Gastroesophageal sphincter (tissue), 4 donors: ENCODE data around the gene THSD4. TPM values are rescaled to one million over a fixed set of nuclear protein-coding genes. Genes with fewer than 3 reads are reported as not detected.
"Not testable (repeated sequence)": the region's sequence is repeated elsewhere in the genome, so short reads cannot be mapped to it uniquely, and the experiment has no call there.

Experiments used
- ATAC-seq: fragments of 150-250 bp; one replicate; pipeline ENCODE4 v1.9.1; 2016; ENCODE audit warnings: mild to moderate bottlenecking, moderate library complexity
- H3K27ac ChIP-seq, 4 donors: fragments of 200-600 bp; sonication (generic) in 3 of 4; 1 replicate in 3 of 4; 2 replicates in 1 of 4; pipeline ENCODE4 v1.5.1; 2016 to 2019
- H3K27me3 ChIP-seq: fragments of 200-600 bp; sonication (generic); one replicate; pipeline ENCODE4 v1.5.1; 2019
- H3K36me3 ChIP-seq, 2 donors: fragments of 200-600 bp; sonication (generic); one replicate each; pipeline ENCODE4 v1.5.1; 2019; ENCODE audit warnings: control low read depth in 1 of 2
- H3K4me1 ChIP-seq, 3 donors: fragments of 200-600 bp; sonication (generic); 1 replicate in 2 of 3; 2 replicates in 1 of 3; pipeline ENCODE4 v1.5.1; 2016 to 2019; ENCODE audit warnings: control low read depth in 2 of 3
- H3K4me3 ChIP-seq, 2 donors: fragments of 200-600 bp; sonication (generic); one replicate each; pipeline ENCODE4 v1.5.1; 2019; ENCODE audit warnings: mild to moderate bottlenecking in 1 of 2, moderate library complexity in 1 of 2
- H3K9me3 ChIP-seq, 3 donors: fragments of 200-600 bp; sonication (generic); one replicate each; pipeline ENCODE4 v1.5.1; 2017 to 2019; ENCODE audit warnings: control low read depth in 2 of 3
- EP300 ChIP-seq: sonication (generic); formaldehyde crosslinking; IDR thresholded peaks from one replicate; pipeline ENCODE4 v1.6.1; 2017; ENCODE audit warnings: antibody characterized with exemption, mild to moderate bottlenecking
- POLR2A ChIP-seq, 2 donors: fragments of 450-650 bp; IDR thresholded peaks; one replicate each; pipeline ENCODE4 v1.6.1; 2017; ENCODE audit warnings: antibody characterized with exemption in 2 of 2, mild to moderate bottlenecking in 2 of 2, moderate library complexity in 1 of 2
- POLR2AphosphoS5 ChIP-seq: sonication (generic); formaldehyde crosslinking; IDR thresholded peaks from one replicate; pipeline ENCODE4 v1.6.1; 2017; ENCODE audit warnings: antibody characterized with exemption
- WGBS, 2 donors: methylation state at CpG; one replicate each; pipeline ENCODE4 v1.1.5; 2018; ENCODE audit warnings: low coverage in 1 of 2; 5-methylcytosine and 5-hydroxymethylcytosine counted together
- total RNA-seq, 4 donors: library from RNA; depleted of rRNA; stranded (reverse); fragments of >200 nt; gene quantifications; one replicate each; pipeline ENCODE4 v1.1.0, GENCODE V29; 2016
- TF ChIP-seq, protein P1 (sequence below), 4 experiments: fragments of 200-600 bp in 2 of 4; fragments of 450-650 bp in 2 of 4; sonication (generic) in 1 of 4; IDR thresholded peaks; one replicate each; pipeline ENCODE4 v1.5.1; 2017 to 2019; ENCODE audit warnings: antibody characterized with exemption in 4 of 4, mild to moderate bottlenecking in 2 of 4, moderate library complexity in 2 of 4

THSD4 gene
- total RNA-seq, 4 donors from 2014 or later: 4.6 to 28.5 (median 17.6) TPM

DNA sequence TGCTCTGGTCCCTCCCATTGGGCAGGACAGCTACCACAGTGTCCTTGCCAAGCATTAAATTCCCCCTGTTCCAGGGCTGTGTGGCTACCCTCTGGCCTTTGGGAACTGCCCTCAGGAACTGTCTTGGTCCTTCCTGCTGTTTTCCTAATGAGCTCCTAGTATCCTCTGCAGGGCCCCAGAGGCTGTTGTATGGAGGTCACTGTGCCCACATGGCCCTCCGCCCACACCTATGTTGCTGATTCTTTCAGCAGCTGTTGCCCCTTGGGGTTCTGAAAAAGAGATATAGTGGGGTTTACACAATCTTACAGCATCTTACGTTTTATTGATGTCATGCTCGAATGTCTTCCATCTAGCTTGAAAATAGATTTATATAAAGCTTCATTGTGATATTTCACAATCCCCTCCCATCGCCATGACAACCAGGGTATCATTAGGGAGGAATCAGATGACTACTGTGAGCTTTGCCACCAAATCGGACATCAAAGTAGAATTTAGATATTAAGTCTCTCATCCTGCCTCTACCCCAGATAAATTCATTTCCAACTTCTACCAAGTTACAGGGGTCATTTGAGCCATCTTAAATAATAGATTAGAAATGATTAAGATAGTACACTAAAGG lies 598.0 kb downstream of the THSD4 start:
- no peak for ATAC-seq
- H3K27ac ChIP-seq: no peak overlapping the region
- no peaks in the 10 kb centered on the region for H3K9me3 ChIP-seq
- WGBS, 2 donors: 81 to 90% methylated on average over 4 to 5 of the region's 5 CpGs
- no peak overlapping the region for H3K4me3 ChIP-seq
- no peaks in the 10 kb centered on the region for H3K36me3 ChIP-seq
- no peak for TF ChIP-seq POLR2AphosphoS5
- TF ChIP-seq, protein P1, sequence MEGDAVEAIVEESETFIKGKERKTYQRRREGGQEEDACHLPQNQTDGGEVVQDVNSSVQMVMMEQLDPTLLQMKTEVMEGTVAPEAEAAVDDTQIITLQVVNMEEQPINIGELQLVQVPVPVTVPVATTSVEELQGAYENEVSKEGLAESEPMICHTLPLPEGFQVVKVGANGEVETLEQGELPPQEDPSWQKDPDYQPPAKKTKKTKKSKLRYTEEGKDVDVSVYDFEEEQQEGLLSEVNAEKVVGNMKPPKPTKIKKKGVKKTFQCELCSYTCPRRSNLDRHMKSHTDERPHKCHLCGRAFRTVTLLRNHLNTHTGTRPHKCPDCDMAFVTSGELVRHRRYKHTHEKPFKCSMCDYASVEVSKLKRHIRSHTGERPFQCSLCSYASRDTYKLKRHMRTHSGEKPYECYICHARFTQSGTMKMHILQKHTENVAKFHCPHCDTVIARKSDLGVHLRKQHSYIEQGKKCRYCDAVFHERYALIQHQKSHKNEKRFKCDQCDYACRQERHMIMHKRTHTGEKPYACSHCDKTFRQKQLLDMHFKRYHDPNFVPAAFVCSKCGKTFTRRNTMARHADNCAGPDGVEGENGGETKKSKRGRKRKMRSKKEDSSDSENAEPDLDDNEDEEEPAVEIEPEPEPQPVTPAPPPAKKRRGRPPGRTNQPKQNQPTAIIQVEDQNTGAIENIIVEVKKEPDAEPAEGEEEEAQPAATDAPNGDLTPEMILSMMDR (IDR thresholded peaks at IDR 0.05): no peak
- no peak for TF ChIP-seq POLR2A (IDR thresholded peaks at IDR 0.05)
- no peak for TF ChIP-seq EP300
- no peaks in the 10 kb centered on the region for H3K27me3 ChIP-seq
- peaks cover 0 to 15% (median 1%) of the 10 kb centered on the region in 3 donors for H3K4me1 ChIP-seq

DNA sequence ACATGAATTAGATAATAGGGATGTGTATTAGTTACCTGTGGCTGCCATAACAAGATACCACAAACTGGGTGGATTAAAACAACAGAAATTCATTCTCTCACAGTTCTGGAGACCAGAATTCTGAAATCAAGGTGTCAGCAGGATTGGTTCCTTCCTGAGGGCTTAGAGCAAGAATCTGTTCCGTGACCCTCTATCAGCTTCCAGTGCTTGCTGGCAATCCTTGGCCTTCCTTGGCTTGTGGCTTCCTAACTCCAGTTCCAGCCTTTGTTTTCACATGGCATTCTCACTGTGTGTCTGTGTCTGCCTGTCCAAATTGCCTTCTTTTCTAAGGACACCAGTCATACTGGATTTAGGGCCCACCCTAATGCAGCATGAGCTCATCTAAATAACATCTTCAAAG lies 600.6 kb downstream of the THSD4 start:
- no peaks in the 10 kb centered on the region for H3K4me1 ChIP-seq
- no peak overlapping the region for H3K4me3 ChIP-seq
- TF ChIP-seq POLR2AphosphoS5: no peak
- no peak for TF ChIP-seq POLR2A (IDR thresholded peaks at IDR 0.05)
- ATAC-seq: no peak
- H3K36me3 ChIP-seq: no peaks in the 10 kb centered on the region
- WGBS, 2 donors: 71 to 88% methylated on average over 1 of the region's 1 CpG
- H3K27ac ChIP-seq: peak overlapping the region in 1 of 4 donors; percentile 12
- no peaks in the 10 kb centered on the region for H3K9me3 ChIP-seq
- H3K27me3 ChIP-seq: no peaks in the 10 kb centered on the region

DNA sequence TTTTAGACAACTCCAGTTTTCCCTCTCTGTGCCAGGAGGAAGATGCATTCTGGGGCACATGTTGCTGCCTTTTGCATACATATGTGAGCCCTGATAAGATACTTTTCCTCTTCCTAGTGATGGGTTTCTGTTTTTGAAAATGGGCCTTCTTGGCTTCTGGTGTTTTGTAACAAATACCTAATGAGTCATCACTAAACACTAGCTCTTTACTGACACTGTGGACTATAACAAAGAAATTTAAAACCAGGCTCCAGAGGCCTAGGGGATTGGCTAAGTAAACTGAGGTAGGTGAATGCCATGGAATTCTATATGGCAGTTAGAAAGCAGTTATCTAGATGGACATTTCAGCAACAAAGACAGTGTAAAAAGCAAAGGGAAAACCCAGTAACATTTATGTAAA lies 601.7 kb downstream of the THSD4 start:
- H3K27me3 ChIP-seq: no peaks in the 10 kb centered on the region
- no peaks in the 10 kb centered on the region for H3K9me3 ChIP-seq
- no peak for ATAC-seq
- TF ChIP-seq POLR2AphosphoS5: no peak
- no peak for TF ChIP-seq EP300
- TF ChIP-seq POLR2A (IDR thresholded peaks at IDR 0.05): no peak
- TF ChIP-seq, protein P1 (IDR thresholded peaks at IDR 0.05): no peak
- no peak overlapping the region for H3K4me3 ChIP-seq
- peak overlapping the region in 1 of 4 donors; percentile 12 for H3K27ac ChIP-seq
- H3K4me1 ChIP-seq: no peaks in the 10 kb centered on the region
- H3K36me3 ChIP-seq: no peaks in the 10 kb centered on the region

DNA sequence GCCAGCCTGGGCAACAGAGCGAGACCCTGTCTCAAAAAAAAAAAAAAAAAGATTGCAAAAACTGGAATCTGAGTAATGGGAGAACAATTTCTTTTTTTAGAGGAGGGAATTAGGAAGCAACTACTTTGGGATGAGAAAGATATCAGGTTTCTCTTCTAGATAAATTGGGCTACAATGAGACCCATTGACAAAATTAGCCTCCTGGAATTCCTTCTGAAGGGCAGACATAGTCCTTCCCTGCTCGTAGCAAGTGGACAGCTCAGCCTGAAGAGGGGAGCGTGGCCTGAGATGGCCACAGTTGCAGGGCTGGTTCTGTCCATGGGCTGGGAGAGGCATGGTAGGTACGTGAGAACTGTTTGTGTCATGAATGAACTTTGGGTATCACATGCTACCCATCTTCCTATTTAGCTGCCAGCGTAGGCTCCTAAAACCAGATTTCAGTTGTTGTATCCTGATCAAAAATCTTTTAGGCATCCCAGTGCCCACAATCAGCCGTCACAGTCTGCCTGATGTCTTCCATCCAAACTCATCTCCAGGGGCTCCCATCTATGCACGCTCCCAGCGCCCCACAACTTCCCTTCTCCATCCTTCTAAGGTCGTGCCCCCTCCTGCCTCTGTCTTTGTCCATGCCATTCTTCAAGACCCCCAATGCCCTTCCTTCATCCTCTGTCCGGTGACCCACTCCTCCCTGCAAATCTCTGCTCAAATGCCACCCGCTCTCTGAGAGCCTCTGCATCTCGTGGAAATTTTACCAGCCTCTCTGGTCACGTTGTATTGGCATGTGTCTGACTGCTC lies 603.0 kb downstream of the THSD4 start:
- H3K27ac ChIP-seq: no peak overlapping the region
- WGBS, 2 donors: 82 to 83% methylated on average over 9 to 12 of the region's 13 CpGs
- H3K4me3 ChIP-seq: no peak overlapping the region
- H3K36me3 ChIP-seq: no peaks in the 10 kb centered on the region
- TF ChIP-seq POLR2A (IDR thresholded peaks at IDR 0.05) (no peak), EP300 (no peak), POLR2AphosphoS5 (no peak)
- TF ChIP-seq, protein P1 (IDR thresholded peaks at IDR 0.05): no peak
- no peaks in the 10 kb centered on the region for H3K4me1 ChIP-seq
- H3K27me3 ChIP-seq: no peaks in the 10 kb centered on the region
- ATAC-seq: no peak
- no peaks in the 10 kb centered on the region for H3K9me3 ChIP-seq

DNA sequence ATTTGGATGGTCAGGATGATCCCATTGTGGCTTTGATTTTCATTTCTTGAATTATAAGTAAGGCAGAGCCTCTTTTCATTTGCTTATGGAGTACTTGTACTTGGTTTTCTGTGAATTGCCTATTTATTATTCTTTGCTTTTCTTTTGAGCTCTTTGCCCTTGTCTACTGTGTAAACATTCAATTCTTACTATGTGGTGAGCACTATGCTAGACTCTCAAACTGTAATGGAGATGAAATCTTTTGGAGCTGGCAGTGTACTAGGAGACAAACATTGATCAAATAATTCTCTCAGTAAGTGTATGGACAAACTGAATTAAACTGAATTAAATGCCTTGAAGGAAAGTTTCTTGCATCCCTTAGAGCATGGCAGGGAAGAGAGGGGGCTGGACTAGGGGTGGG lies 608.1 kb downstream of the THSD4 start:
- ATAC-seq: no peak
- Histone ChIP-seq H3K9me3 (no peaks in the 10 kb centered on the region), H3K27ac (no peak overlapping the region), H3K27me3 (no peaks in the 10 kb centered on the region), H3K36me3 (no peaks in the 10 kb centered on the region), H3K4me1 (no peaks in the 10 kb centered on the region), H3K4me3 (no peak overlapping the region)
- TF ChIP-seq POLR2AphosphoS5: no peak
- TF ChIP-seq, protein P1 (IDR thresholded peaks at IDR 0.05): no peak
- no peak for TF ChIP-seq EP300

DNA sequence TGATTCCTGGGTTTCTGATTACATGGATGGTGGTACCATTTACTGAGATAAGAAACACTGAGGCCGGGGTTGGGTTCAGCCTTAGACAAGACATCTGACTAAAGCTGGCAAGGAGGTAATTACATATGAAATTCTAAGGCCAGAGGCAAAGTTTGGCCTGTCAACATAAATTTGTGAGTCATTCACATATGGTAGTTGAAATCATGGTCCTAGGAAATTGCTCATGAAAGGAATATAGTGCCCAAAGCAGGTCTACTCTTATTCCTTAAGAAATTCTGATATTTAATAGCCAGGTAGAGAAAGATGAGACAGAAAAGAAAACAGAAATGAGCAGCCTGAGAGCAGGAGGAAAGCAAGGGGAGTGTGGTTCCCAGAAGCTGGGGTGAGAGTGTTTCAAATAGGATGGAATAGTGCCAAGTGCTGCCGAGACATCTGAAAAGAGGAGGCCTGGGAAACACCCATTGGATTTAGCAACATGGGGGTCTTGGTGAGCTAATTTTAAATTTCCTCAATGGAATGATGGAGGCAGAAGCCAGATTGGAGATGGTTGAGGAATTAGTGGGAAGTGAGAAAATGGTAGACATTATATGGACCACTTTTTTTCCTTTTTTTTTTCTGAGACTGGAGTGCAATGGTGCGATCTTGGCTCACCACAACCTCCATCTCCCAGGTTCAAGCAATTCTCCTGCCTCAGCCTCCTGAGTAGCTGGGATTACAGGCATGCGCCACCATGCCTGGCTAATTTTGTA lies 610.1 kb downstream of the THSD4 start:
- WGBS, 2 donors: 81 to 83% methylated on average over 3 of the region's 4 CpGs
- not testable (repeated sequence) for H3K36me3 ChIP-seq, H3K27me3 ChIP-seq, H3K27ac ChIP-seq, H3K9me3 ChIP-seq, ATAC-seq, H3K4me3 ChIP-seq
- peaks cover 0 to 11% (median 0%) of the 10 kb centered on the region in 3 donors for H3K4me1 ChIP-seq
